Keratinocyte (primary cell): ENCODE data around the gene PRKCA. TPM values are rescaled to one million over a fixed set of nuclear protein-coding genes. Genes with fewer than 3 reads are reported as not detected.

ENCODE experiments used
- DNase-seq: peaks from one replicate; pipeline ENCODE4 v3.0.0-alpha.2; 2011; ENCODE audit warnings: low read depth, missing footprints, low spot score
- FAIRE-seq: peaks from 2 replicates; lab custom pipeline; 2011; peaks lifted over from hg19 to GRCh38; lab: Jason Lieb, UNC
- H2AFZ ChIP-seq: 2 replicates; pipeline ENCODE4 v1.6.0; 2012; ENCODE audit warnings: low read length, control low read depth, inconsistent platforms; ENCODE audit not compliant: control insufficient read depth
- H3K27ac ChIP-seq: 2 replicates; pipeline ENCODE4 v1.5.1; 2011; ENCODE audit warnings: low read length; ENCODE audit not compliant: control insufficient read depth, insufficient read depth
- H3K27me3 ChIP-seq: 3 replicates; pipeline ENCODE4 v1.6.0; 2011; ENCODE audit warnings: low read length; ENCODE audit not compliant: control insufficient read depth, insufficient read depth; ENCODE audit errors: extremely low read depth
- H3K36me3 ChIP-seq, 2 experiments: 2 replicates in 1 of 2; 3 replicates in 1 of 2; pipeline ENCODE4 v1.5.1; 2011; ENCODE audit warnings: low read length in 2 of 2, mild to moderate bottlenecking in 1 of 2; ENCODE audit not compliant: control insufficient read depth in 2 of 2, insufficient read depth in 2 of 2; ENCODE audit errors: extremely low read depth in 1 of 2
- H3K4me1 ChIP-seq: 3 replicates; pipeline ENCODE4 v1.5.1; 2011; ENCODE audit warnings: low read length; ENCODE audit not compliant: control insufficient read depth, insufficient read depth; ENCODE audit errors: extremely low read depth
- H3K4me2 ChIP-seq: 3 replicates; pipeline ENCODE4 v1.6.0; 2011; ENCODE audit warnings: low read depth, low read length; ENCODE audit not compliant: control insufficient read depth, insufficient read depth; ENCODE audit errors: extremely low read depth
- H3K4me3 ChIP-seq, 3 experiments: fragments of 200-600 bp in 1 of 3; sonication (generic) in 1 of 3; 2 replicates in 2 of 3; 3 replicates in 1 of 3; pipeline ENCODE4 v1.5.1; 2011 to 2016; ENCODE audit warnings: low read length in 3 of 3, mild to moderate bottlenecking in 3 of 3, control low read depth in 2 of 3, inconsistent platforms in 1 of 3, low read depth in 1 of 3, mixed read lengths in 1 of 3, mixed run types in 1 of 3, moderate library complexity in 1 of 3; ENCODE audit not compliant: control insufficient read depth in 2 of 3, insufficient read depth in 2 of 3; ENCODE audit errors: extremely low read depth in 1 of 3
- H3K79me2 ChIP-seq: 2 replicates; pipeline ENCODE4 v1.6.0; 2012; ENCODE audit warnings: low read length; ENCODE audit not compliant: control insufficient read depth, insufficient read depth
- H3K9ac ChIP-seq: 3 replicates; pipeline ENCODE4 v1.6.0; 2011; ENCODE audit warnings: low read length; ENCODE audit not compliant: control insufficient read depth, insufficient read depth; ENCODE audit errors: extremely low read depth
- H3K9me1 ChIP-seq: 3 replicates; pipeline ENCODE4 v1.6.0; 2011; ENCODE audit warnings: low read length; ENCODE audit not compliant: control insufficient read depth, insufficient read depth; ENCODE audit errors: extremely low read depth
- H3K9me3 ChIP-seq: 2 replicates; pipeline ENCODE4 v1.5.1; 2012; ENCODE audit warnings: low read depth, low read length; ENCODE audit not compliant: control insufficient read depth
- H4K20me1 ChIP-seq: 3 replicates; pipeline ENCODE4 v1.6.0; 2011; ENCODE audit warnings: low read length; ENCODE audit not compliant: control insufficient read depth, insufficient read depth; ENCODE audit errors: extremely low read depth
- CTCF ChIP-seq, 3 experiments: IDR thresholded peaks in 1 of 3; conservative IDR thresholded peaks in 1 of 3; optimal IDR thresholded peaks in 1 of 3; 2 replicates in 2 of 3; 3 replicates in 1 of 3; pipeline versions ENCODE3 to v1.5.1; 2011; ENCODE audit warnings: low read length in 3 of 3, mild to moderate bottlenecking in 3 of 3, moderate library complexity in 2 of 3, control low read depth in 1 of 3, inconsistent platforms in 1 of 3; ENCODE audit not compliant: insufficient read depth in 2 of 3; ENCODE audit errors: extremely low read depth in 1 of 3
- EZH2 ChIP-seq: IDR thresholded peaks from one replicate; pipeline ENCODE4 v1.6.1; 2012; ENCODE audit warnings: inconsistent platforms, mild to moderate bottlenecking, low read length, moderate library complexity
- dilution Hi-C: fragments of 300-500 bp; cut with MboI; formaldehyde crosslinking; loops from one replicate; pipeline ENCODE4 v1.7.0; 2020; ENCODE audit warnings: low sequenced_read_pairs; ENCODE audit not compliant: extremely low pct_ligation_motif_present
- polyA plus RNA-seq, 5 experiments: library from polyadenylated mRNA; depleted of rRNA in 3 of 5; stranded (reverse) in 3 of 5; stranded (forward) in 1 of 5; unstranded in 1 of 5; fragments of >200 nt; gene quantifications; 1 replicate in 1 of 5; 2 replicates in 3 of 5; 3 replicates in 1 of 5; pipeline versions ENCODE4 v1.2.1 to v1.2.3, GENCODE V29; 2011 to 2012; ENCODE audit warnings: missing spikeins in 2 of 5, low read depth in 1 of 5, low replicate concordance in 1 of 5

Gene PRKCA
- polyA plus RNA-seq, 1 donor (not counting 4 experiments of a cell fraction or from before 2014, with no cell fraction given): 3.6 TPM

- TF ChIP-seq CTCF (optimal IDR thresholded peaks at IDR 0.05 in 1 of 3, IDR thresholded peaks at IDR 0.05 in 1 of 3, conservative IDR thresholded peaks at IDR 0.05 in 1 of 3; ENCODE audit: extremely low read depth in 1 of 3, insufficient read depth in 2 of 3, low read length in 3 of 3): no peak
- TF ChIP-seq EZH2: no peak
- DNase-seq (no peak), FAIRE-seq (no peak)
- H3K79me2 ChIP-seq: peaks cover 2% of the 10 kb centered on the region
- no peaks in the 10 kb centered on the region for H3K9me1 ChIP-seq
- no peak overlapping the region for H3K4me3 ChIP-seq
- H3K36me3 ChIP-seq: no peaks in the 10 kb centered on the region
- H3K4me2 ChIP-seq: no peak overlapping the region
- no peaks in the 10 kb centered on the region for H3K9me3 ChIP-seq
- H3K27me3 ChIP-seq: no peaks in the 10 kb centered on the region
- no peak overlapping the region for H2AFZ ChIP-seq
- H3K27ac ChIP-seq: no peak overlapping the region
- dilution Hi-C loops: no loop called here
- H4K20me1 ChIP-seq: no peaks in the 10 kb centered on the region
- no peak overlapping the region for H3K9ac ChIP-seq
- no peaks in the 10 kb centered on the region for H3K4me1 ChIP-seq
Measured at GRCh38 chr17:66309793-66310192, 7.4 kb downstream of the PRKCA start.

GRCh38 chr17:66310528-66311148 lies 8.2 kb downstream of the PRKCA start:
- no peaks in the 10 kb centered on the region for H3K9me3 ChIP-seq
- FAIRE-seq: no peak
- no peaks in the 10 kb centered on the region for H3K27me3 ChIP-seq
- no peak overlapping the region for H3K9ac ChIP-seq
- H3K4me3 ChIP-seq: no peak overlapping the region
- no peaks in the 10 kb centered on the region for H4K20me1 ChIP-seq
- H2AFZ ChIP-seq: no peak overlapping the region
- DNase-seq: no peak
- no peaks in the 10 kb centered on the region for H3K4me1 ChIP-seq
- no peaks in the 10 kb centered on the region for H3K79me2 ChIP-seq
- no peak overlapping the region for H3K27ac ChIP-seq
- no peaks in the 10 kb centered on the region for H3K36me3 ChIP-seq
- dilution Hi-C loops: no loop called here
- TF ChIP-seq EZH2 (no peak), CTCF (optimal IDR thresholded peaks at IDR 0.05 in 1 of 3, IDR thresholded peaks at IDR 0.05 in 1 of 3, conservative IDR thresholded peaks at IDR 0.05 in 1 of 3; ENCODE audit: extremely low read depth in 1 of 3, insufficient read depth in 2 of 3, low read length in 3 of 3) (peak in 2 of 3 experiments; percentile 10 to 30)
- no peak overlapping the region for H3K4me2 ChIP-seq
- H3K9me1 ChIP-seq: no peaks in the 10 kb centered on the region
